GM10248 (cell line): ENCODE results near the gene EVI5L.

Experiments used
- CTCF ChIA-PET: fragments of 300-600 bp; sonication (Branson Sonifier 250); formaldehyde crosslinking; extraction: SDS; loops from one replicate; lab custom pipeline; 2021; ENCODE audit warnings: antibody characterized with exemption; lab: Yijun Ruan, JAX
- POLR2A ChIA-PET: fragments of 350-650 bp; sonication (Branson Sonifier 250); formaldehyde crosslinking; extraction: SDS; loops from one replicate; lab custom pipeline; 2020; ENCODE audit warnings: antibody characterized with exemption; lab: Yijun Ruan, JAX
- DNase-seq: peaks from one replicate; pipeline ENCODE4 v3.0.0; 2012; ENCODE audit errors: extremely low spot score
- TF ChIP-seq, protein P1 (sequence below): IDR thresholded peaks from 2 replicates; pipeline ENCODE4 v1.5.1; 2012; ENCODE audit warnings: mild to moderate bottlenecking, low read depth; ENCODE audit errors: extremely low read depth, missing control alignments, control extremely low read depth

Gene EVI5L

DNA sequence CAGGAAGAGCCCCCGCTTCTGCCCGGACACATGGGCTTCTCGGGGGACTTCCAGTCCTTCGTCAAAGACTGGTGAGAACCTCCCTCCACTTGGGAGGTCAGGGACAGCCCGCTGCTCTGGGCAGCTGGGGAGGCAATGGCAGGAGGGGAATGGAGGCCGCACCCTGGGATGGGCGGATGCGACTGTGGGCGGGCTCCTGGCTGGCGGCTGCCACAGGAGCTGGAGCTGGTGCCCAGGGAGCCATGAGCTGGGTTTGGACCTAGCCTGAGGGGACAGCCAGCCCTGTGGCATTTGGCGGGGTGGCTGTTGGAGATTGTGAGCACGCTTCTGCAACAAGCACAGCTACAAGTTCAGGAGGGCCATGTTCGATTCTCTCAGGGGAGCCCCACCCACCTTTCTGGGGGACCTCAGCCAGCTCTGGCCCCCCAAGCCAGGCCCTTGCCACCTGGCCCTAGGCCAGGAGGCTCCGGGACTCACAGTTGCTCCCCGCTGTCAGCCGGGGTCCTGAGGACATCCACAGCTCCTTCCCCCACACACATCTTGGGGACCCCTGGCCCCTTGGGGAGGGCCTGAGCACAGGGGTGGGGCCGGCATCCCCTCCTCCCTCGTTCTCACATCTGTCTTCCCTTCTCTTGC is 81.6 kb downstream of the EVI5L start:
- TF ChIP-seq, protein P1, sequence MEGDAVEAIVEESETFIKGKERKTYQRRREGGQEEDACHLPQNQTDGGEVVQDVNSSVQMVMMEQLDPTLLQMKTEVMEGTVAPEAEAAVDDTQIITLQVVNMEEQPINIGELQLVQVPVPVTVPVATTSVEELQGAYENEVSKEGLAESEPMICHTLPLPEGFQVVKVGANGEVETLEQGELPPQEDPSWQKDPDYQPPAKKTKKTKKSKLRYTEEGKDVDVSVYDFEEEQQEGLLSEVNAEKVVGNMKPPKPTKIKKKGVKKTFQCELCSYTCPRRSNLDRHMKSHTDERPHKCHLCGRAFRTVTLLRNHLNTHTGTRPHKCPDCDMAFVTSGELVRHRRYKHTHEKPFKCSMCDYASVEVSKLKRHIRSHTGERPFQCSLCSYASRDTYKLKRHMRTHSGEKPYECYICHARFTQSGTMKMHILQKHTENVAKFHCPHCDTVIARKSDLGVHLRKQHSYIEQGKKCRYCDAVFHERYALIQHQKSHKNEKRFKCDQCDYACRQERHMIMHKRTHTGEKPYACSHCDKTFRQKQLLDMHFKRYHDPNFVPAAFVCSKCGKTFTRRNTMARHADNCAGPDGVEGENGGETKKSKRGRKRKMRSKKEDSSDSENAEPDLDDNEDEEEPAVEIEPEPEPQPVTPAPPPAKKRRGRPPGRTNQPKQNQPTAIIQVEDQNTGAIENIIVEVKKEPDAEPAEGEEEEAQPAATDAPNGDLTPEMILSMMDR: no peak
- ChIA-PET POLR2A (no interaction called here), CTCF (interaction anchor here (0.9 to 2.3 kb wide), 4 partner anchors 8 to 91 kb away, joined by 3 to 9 read pairs (median 4); partner anchors contain the start of genes MAP2K7 and SNAPC2)
- no peak for DNase-seq

DNA sequence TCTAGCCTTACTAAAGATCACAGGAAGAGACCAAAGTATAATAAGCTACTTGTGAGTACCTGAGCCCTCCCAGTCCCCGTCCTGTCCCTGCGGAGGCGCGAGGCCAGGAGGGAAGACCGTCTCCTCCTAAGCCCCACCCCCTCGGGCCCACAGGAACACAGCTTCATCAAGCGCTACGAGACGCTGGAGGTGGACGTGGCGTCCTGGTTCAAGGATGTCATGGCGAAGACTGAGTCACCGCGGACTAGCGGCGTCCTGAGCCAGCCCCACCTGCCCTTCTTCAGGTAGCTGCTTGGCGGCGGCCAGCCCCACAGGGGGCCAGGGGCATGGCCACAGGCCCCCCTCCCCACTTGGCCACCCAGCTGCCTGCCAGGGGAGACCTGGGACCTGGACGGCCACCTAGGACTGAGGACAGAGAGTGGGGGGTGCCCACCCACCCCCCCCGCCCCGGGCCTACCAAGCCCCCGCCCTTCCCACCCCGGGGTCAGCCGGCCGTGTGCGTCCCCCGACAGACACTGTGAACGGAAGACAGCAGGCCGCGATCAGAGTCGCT is 82.2 kb downstream of the EVI5L start:
- POLR2A ChIA-PET: interaction anchor here (0.9 kb wide), 2 partner anchors 9 to 77 kb away, joined by 3 read pairs; partner anchors contain the start of gene MAP2K7

DNA sequence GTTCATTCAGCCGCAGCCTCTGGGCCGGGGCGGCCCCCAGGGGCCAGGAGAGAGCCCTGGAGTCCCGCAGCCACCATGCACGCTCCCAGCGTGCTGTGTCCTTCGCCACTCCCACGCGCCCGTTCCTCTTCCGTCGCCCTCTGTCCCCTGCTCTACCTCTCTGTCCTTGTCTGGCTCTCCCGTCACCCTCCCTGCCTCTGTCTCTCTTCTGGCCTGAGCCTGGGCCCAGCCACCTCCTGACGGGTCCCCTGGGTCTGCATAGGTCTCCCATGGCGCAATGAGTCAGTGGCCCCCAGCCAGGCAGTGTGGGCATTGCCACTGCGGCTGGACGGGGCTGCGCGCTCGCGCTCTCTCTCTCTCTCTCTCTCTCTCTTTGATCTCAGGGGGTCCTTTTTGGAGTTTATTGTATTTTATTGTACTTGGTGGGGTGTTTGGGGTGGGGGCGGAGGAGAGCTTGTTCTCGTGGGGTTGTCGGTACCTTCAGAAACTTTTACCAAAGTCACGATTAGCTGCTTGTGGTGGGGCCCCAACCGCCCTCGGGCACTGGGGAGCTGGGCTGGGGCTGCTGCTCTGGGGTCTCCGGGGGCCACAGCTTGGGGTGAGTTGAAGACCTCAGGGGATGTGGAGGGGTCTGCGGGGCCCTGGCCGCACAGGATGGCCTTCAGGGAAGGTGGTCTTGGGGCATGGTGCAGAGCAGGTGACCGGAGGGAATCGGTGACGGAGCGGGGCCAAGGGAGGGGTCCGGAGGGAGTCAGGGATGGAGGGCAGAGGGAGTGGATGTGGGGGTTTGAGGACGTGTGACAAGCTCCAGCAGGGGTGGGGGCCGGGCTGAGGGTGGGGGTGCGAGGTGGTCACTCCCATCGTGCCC is 82.9 kb downstream of the EVI5L start:
- CTCF ChIA-PET: interaction anchor here (2.3 kb wide), 1 partner anchor 9 kb away, joined by 9 read pairs; the partner anchor contains the start of gene MAP2K7
- DNase-seq: no peak
- TF ChIP-seq, protein P1: no peak
- POLR2A ChIA-PET: interaction anchor here (0.5 to 0.9 kb wide), 3 partner anchors 9 to 1934 kb away, joined by 3 read pairs; partner anchors contain the start of gene MAP2K7

More for the DNA sequence above, 82.2 kb downstream of the EVI5L start:
- TF ChIP-seq, protein P1: no peak
- CTCF ChIA-PET: interaction anchor here (0.9 to 2.3 kb wide), 4 partner anchors 9 to 91 kb away, joined by 3 to 9 read pairs (median 4); partner anchors contain the start of genes MAP2K7 and SNAPC2
- no peak for DNase-seq

GRCh38 chr19:7913652-7914051 is 83.6 kb downstream of the EVI5L start:
- CTCF ChIA-PET: no interaction called here
- TF ChIP-seq, protein P1: no peak
- no peak for DNase-seq
- POLR2A ChIA-PET: interaction anchor here (0.5 kb wide), 1 partner anchor 1935 kb away, joined by 3 read pairs; no protein-coding TSS in a partner anchor

DNA sequence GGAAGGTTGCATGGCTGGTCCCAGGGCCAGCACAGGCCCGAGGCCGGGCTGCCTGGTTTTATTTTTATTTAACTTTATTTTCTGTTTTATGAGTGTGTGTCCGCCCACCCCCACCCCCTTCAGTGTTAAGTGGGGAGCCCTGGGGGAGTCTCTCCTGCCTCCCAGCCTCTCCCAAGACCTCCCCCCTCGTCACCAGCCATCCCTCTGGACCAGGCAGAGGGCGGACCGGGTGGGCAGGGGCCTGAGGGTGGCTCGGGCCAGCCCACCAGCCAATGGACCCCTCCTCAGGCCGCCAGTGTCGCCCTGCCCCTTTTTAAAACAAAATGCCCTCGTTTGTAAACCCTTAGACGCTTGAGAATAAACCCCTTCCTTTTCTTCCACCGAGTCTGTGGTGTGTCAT is 84.1 kb downstream of the EVI5L start:
- CTCF ChIA-PET: interaction anchor here (2.3 kb wide), 1 partner anchor 11 kb away, joined by 7 read pairs; the partner anchor contains the start of gene MAP2K7
- POLR2A ChIA-PET: no interaction called here
- TF ChIP-seq, protein P1: no peak
- no peak for DNase-seq
